ENCODE results near the gene FCRL5.

FCRL5 gene

GRCh38 chr1:157523774-157524493 is 28.4 kb downstream of the FCRL5 start:
- DNase-seq (ENCODE audit: low read depth), result no peak

GRCh38 chr1:157521056-157521455 is 31.3 kb downstream of the FCRL5 start:
- DNase-seq (ENCODE audit: low read depth), result no peak

- DNase-seq (ENCODE audit: low read depth), result no peak
Observed at GRCh38 chr1:157520386-157520935, 31.9 kb downstream of the FCRL5 start.

- no peak for DNase-seq (ENCODE audit: low read depth)
Observed at GRCh38 chr1:157519451-157519850, 32.9 kb downstream of the FCRL5 start.

- DNase-seq (ENCODE audit: low read depth), result no peak
Observed at GRCh38 chr1:157517016-157517415, 35.3 kb downstream of the FCRL5 start.

- DNase-seq (ENCODE audit: low read depth), result no peak
Observed at GRCh38 chr1:157515709-157516108, 36.6 kb downstream of the FCRL5 start.

GRCh38 chr1:157515141-157515540 is 37.2 kb downstream of the FCRL5 start:
- DNase-seq (ENCODE audit: low read depth), result no peak

- no peak for DNase-seq (ENCODE audit: low read depth)
Observed at GRCh38 chr1:157512036-157512969, 40.0 kb downstream of the FCRL5 start.

GRCh38 chr1:157509546-157510232 is 42.6 kb downstream of the FCRL5 start:
- no peak for DNase-seq (ENCODE audit: low read depth)

GRCh38 chr1:157505481-157506272 is 46.6 kb downstream of the FCRL5 start:
- no peak for DNase-seq (ENCODE audit: low read depth)

- DNase-seq (ENCODE audit: low read depth), result no peak
Observed at GRCh38 chr1:157504646-157505045, 47.7 kb downstream of the FCRL5 start.

- DNase-seq (ENCODE audit: low read depth), result no peak
Observed at GRCh38 chr1:157499521-157499920, 52.8 kb downstream of the FCRL5 start.

GRCh38 chr1:157498736-157499090 is 53.6 kb downstream of the FCRL5 start:
- DNase-seq (ENCODE audit: low read depth), result no peak

- DNase-seq (ENCODE audit: low read depth), result no peak
Observed at GRCh38 chr1:157497987-157498735, 54.2 kb downstream of the FCRL5 start.

- DNase-seq (ENCODE audit: low read depth), result no peak
Observed at GRCh38 chr1:157497284-157497683, 55.0 kb downstream of the FCRL5 start.

GRCh38 chr1:157496121-157496526 is 56.2 kb downstream of the FCRL5 start:
- DNase-seq (ENCODE audit: low read depth), result no peak

- no peak for DNase-seq (ENCODE audit: low read depth)
Observed at GRCh38 chr1:157495285-157495684, 57.0 kb downstream of the FCRL5 start.

- DNase-seq (ENCODE audit: low read depth), result no peak
Observed at GRCh38 chr1:157494093-157494492, 58.2 kb downstream of the FCRL5 start.

- DNase-seq (ENCODE audit: low read depth), result peak; percentile 20
Observed at GRCh38 chr1:157490467-157491165, 61.7 kb downstream of the FCRL5 start.

- no peak for DNase-seq (ENCODE audit: low read depth)
Observed at GRCh38 chr1:157488156-157488555, 64.2 kb downstream of the FCRL5 start.
